ENCODE data around the gene SURF4. TPM values are rescaled to one million over a fixed set of nuclear protein-coding genes. Genes with fewer than 3 reads are reported as not detected.
A peak's percentile ranks its signal among the peaks of the same experiment; 100 is the strongest.

Gene SURF4
- total RNA-seq (10 to 100 TPM; 68.7 to 70.0 TPM), polyA plus RNA-seq (100 to 1,000 TPM; 107 to 146 (median 122) TPM), total RNA-seq (86.1 to 302 (median 183) reads per million in 6 experiments)

DNA sequence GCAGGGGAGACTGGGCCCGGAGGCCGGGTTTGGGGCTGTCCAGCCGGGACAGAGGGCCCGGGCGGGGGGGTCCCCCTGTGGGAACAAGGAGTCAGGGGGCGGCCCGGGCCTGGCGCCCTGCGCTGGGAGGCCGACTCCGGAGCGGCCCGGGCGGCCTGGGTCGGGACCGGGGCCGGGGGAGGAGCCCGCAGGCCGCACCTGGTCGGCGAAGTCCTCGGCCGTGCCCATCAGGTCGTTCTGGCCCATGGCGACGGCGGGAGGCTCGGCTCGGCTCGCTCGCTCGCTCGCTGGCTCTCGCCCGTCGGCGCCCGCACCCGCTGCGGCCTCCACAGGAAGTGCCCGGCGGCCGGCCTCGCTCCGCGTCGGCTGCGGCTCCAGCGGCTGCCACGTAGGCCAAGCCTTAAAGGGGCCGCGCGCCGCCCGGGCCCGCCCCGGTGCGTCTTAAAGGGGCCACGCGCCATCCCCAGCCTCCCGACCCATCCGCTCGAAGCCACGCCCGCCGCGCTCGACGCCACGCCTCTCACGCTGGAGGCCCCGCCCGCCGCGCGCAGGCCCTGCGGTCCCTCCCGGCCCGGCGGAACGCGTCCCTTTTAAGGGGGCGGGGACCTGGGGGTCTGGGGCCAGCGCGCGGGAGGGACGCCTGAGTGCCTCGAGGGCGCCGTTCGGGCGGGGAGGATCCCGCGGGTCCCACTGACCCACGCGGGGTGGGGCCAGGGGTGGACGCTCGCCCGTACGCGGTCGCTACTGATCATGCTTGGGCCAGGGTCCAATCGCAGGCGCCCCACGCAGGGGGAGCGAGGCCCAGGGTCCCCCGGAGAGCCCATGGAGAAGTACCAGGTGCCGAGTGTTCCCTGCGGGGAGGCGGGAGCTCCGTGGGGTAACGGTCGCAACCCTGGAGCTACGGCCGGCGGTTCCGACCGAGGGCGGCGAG, at the start of gene SURF4, which contains the start of gene STKLD1:
SURF4 (minus strand) TSS at position 337 of the 931 bp plus-strand sequence; CDS start at position 246, 91 bp downstream.
STKLD1 (plus strand) TSS at position 643 of the 931 bp plus-strand sequence; CDS start at position 751, 108 bp downstream.
- Mint-ChIP-seq H3K36me3 (peaks cover 0 to 11% (median 0%) of the 10 kb centered on the region in 3 donors), H3K9me3 (no peaks in the 10 kb centered on the region), H3K27ac (peak within 1 kb of the TSS; percentile 89 to 97 (median 94)), H3K27me3 (no peaks in the 10 kb centered on the region), H3K4me3 (peak within 1 kb of the TSS; percentile 87 to 98 (median 94)), H3K4me1 (peaks cover 20 to 42% (median 40%) of the 10 kb centered on the region in 4 donors)
- POLR2A ChIA-PET: interaction anchor here (1.0 to 9.6 kb wide), 8 partner anchors 9 to 41 kb away, joined by 3 to 143 read pairs (median 5); partner anchors contain the start of genes MED22, RPL7A, SURF1 and SURF2
- ATAC-seq (peak; percentile 83), DNase-seq (peak; percentile 86 to 94 (median 92))

- Mint-ChIP-seq H3K9me3 (no peaks in the 10 kb centered on the region), H3K27ac (peak overlapping the region in 1 of 10 donors; percentile 65), H3K4me1 (peaks cover 5 to 20% (median 14%) of the 10 kb centered on the region in 4 donors), H3K36me3 (no peaks in the 10 kb centered on the region), H3K27me3 (peaks cover 7 to 37% (median 11%) of the 10 kb centered on the region in 5 donors), H3K4me3 (peak overlapping the region in 1 of 10 donors; percentile 34)
- DNase-seq (no peak), ATAC-seq (no peak)
- POLR2A ChIA-PET: no interaction called here
Measured at GRCh38 chr9:133425049-133425632, 49.3 kb upstream of the SURF4 start.

DNA sequence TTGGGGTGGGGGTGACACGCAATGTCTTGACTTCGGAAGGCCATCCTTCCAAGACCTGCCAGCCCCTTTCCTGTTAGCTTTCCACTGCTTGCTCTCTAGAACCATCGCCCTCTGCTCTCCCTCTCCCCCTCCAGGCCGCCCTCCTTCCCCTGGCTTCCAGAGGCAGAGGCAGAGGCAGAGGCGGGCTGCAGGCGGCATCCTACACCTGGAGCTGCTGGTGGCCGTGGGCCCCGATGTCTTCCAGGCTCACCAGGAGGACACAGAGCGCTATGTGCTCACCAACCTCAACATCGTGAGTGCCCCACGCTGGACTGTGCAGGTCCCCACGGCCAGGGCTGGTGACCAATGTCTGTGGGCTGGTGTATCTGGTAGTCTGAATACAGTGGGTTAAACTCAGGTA, 48.3 kb upstream of the SURF4 start:
- no peak for ATAC-seq
- Mint-ChIP-seq H3K4me1 (peaks cover 8 to 21% (median 14%) of the 10 kb centered on the region in 4 donors), H3K9me3 (no peaks in the 10 kb centered on the region), H3K36me3 (no peaks in the 10 kb centered on the region), H3K4me3 (peak overlapping the region in 1 of 10 donors; percentile 20), H3K27me3 (peaks cover 4 to 37% (median 10%) of the 10 kb centered on the region in 5 donors), H3K27ac (no peak overlapping the region)
- POLR2A ChIA-PET: no interaction called here
- DNase-seq: no peak

DNA sequence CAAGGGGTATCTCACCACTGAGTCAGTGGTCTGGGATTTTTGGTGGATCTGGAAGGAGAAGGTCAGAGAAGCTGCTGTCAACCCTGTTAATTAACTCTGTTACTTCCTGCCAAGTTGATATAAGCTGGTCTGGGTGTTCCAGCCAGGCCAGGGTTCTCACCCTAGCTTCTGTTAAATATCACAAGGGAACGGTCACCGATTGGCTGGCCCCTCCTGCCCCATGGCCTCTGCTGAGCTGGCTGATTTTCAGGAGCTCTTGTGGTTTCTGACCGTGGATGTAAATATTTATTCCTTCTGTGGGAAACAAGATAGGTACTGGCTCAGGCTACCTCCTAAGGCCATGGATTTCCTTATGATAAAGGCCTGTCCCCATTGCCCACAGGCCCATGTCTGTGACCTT, 47.4 kb upstream of the SURF4 start:
- Mint-ChIP-seq H3K4me1 (peaks cover 15 to 27% (median 22%) of the 10 kb centered on the region in 4 donors), H3K4me3 (no peak overlapping the region), H3K27me3 (peaks cover 4 to 37% (median 10%) of the 10 kb centered on the region in 5 donors), H3K36me3 (no peaks in the 10 kb centered on the region), H3K27ac (peak overlapping the region in 1 of 10 donors; percentile 66), H3K9me3 (no peaks in the 10 kb centered on the region)
- DNase-seq: no peak
- no peak for ATAC-seq
- POLR2A ChIA-PET: interaction anchor here (0.5 kb wide), 1 partner anchor 77 kb away, joined by 3 read pairs; no protein-coding TSS in a partner anchor

DNA sequence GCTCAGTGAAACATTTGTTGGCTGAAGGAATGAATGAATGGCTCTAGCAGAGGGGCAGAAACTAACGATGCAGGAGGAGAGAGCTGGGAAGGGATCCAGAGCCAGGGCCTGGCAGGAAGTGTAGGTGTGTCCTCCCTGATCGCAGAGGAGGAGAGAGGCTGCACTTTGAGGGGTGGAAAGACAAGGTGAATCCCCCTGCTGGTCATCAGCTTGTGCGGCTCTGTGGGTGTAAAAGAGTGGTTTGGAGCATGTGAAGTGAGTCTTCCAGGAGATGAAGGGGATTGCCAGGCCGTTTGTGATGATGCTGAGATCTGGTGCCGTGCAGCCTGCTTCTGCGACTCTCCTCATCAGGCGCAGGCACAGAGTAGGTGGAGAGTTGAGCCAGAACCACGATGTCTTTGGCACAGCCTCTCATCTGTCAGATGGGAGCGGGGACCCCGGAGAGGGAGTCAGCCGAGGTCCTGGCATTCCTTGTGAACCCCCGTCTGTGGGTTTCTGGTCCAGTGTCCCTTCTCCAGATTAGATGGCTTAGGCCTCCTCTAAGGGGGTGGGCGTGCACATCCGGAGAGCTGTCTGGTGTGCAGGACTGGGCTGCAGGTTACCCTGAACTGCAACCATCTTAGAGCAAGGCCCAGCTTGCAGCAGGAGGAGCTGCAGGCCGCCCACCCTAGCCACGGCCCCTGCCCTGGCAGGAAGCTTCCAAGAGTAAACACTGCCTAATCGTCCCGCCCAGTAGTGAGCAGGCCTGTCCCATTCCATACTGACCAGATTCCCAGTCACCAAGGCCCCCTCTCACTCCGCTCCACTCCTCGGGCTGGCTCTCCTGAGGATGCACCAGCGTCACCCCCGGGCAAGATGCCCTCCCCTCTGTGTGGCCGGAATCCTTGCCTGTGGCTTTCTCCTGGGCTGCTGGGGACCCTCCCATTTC, 46.0 kb upstream of the SURF4 start, which contains the start of gene ADAMTS13:
ADAMTS13 (plus strand) TSS at position 753 of the 928 bp plus-strand sequence; CDS start at position 830, 77 bp downstream.
- DNase-seq (no peak), ATAC-seq (no peak)
- Mint-ChIP-seq H3K9me3 (no peaks in the 10 kb centered on the region), H3K4me3 (peak within 1 kb of the TSS in 2 of 10 donors; percentile 8 to 63), H3K4me1 (peaks cover 15 to 33% (median 26%) of the 10 kb centered on the region in 4 donors), H3K27me3 (peaks cover 2 to 27% (median 4%) of the 10 kb centered on the region in 5 donors), H3K27ac (peak within 1 kb of the TSS in 8 of 10 donors; percentile 26 to 81 (median 61)), H3K36me3 (no peaks in the 10 kb centered on the region)
- POLR2A ChIA-PET: no interaction called here

GRCh38 chr9:133420392-133420827, 44.5 kb upstream of the SURF4 start:
- peaks cover 0 to 12% (median 4%) of the 10 kb centered on the region in 5 donors for H3K27me3 Mint-ChIP-seq
- H3K36me3 Mint-ChIP-seq: peaks cover 0 to 3% (median 0%) of the 10 kb centered on the region in 3 donors
- peak overlapping the region in 2 of 10 donors; percentile 15 to 34 for H3K4me3 Mint-ChIP-seq
- peak overlapping the region in 6 of 10 donors; percentile 0 to 73 (median 54) for H3K27ac Mint-ChIP-seq
- peaks cover 18 to 47% (median 40%) of the 10 kb centered on the region in 4 donors for H3K4me1 Mint-ChIP-seq
- POLR2A ChIA-PET: interaction anchor here (0.6 kb wide), 1 partner anchor 39 kb away, joined by 3 read pairs; the partner anchor contains the start of gene CACFD1
- peak in 1 of 10 donors; percentile 6 for DNase-seq
- no peak for ATAC-seq
- H3K9me3 Mint-ChIP-seq: no peaks in the 10 kb centered on the region

GRCh38 chr9:133419005-133419404, 43.1 kb upstream of the SURF4 start:
- ATAC-seq (no peak), DNase-seq (no peak)
- Mint-ChIP-seq H3K27me3 (peaks cover 0 to 3% (median 0%) of the 10 kb centered on the region in 5 donors), H3K9me3 (no peaks in the 10 kb centered on the region), H3K27ac (peak overlapping the region; percentile 20 to 94 (median 90)), H3K36me3 (peaks cover 0 to 17% (median 0%) of the 10 kb centered on the region in 3 donors), H3K4me1 (peaks cover 25 to 61% (median 53%) of the 10 kb centered on the region in 4 donors), H3K4me3 (peak overlapping the region; percentile 60 to 93 (median 90))
- POLR2A ChIA-PET: interaction anchor here (0.9 to 1.4 kb wide), 4 partner anchors 19 to 90 kb away, joined by 3 read pairs; partner anchors contain the start of genes MED22, RPL7A and SLC2A6

DNA sequence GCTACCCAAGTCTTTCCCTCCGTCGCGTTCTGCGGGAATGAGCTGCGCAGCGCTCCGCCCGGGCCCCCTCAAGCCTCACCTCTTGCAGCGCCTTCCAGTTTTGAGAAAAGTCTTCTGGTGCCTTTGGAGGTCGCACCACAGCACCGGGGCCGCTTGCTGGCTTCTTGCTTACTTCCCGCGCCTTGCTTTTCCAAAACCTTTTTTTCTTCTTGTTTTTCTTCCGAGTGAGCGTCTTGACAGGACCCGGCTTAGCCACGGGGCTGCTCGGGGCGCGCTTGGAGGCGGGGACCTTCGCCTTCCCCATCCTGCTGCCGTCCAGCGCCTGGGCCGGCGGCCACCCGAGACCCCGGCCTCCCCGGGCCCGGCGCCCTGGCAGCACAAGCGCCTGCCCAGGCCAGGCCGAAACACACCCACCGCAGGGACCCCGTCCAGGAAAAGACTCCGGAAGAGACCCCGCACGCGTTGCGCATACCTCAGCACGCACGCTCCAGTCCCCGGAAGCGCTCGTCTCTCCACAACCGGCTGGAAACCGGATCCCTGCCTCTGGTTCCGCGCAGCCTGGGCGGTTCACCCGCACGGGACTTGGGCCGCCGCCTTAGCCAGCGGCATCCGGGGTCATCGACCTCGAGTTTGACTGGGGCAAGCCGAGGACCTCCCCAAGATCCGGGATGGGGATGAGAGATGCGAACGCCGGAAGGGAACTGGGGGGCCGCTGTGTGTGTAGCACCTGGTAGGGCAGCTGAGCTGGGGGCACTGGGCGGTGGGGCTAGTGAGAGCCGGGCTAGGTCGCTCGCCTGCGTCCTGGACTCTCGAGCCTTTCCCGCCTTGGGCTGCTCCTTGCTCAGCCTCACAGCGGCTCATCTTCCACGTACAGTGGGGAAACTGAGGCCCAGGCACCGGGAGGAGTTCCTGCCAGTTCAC, 41.9 kb upstream of the SURF4 start, which contains the start of gene REXO4:
REXO4 (minus strand) TSS at position 470 of the 921 bp plus-strand sequence; CDS start at position 304, 166 bp downstream.
- peaks cover 0 to 28% (median 2%) of the 10 kb centered on the region in 3 donors for H3K36me3 Mint-ChIP-seq
- H3K4me1 Mint-ChIP-seq: peaks cover 25 to 66% (median 59%) of the 10 kb centered on the region in 4 donors
- peak; percentile 86 to 90 for ATAC-seq
- H3K27me3 Mint-ChIP-seq: peaks cover 0 to under 1% (median 0%) of the 10 kb centered on the region in 5 donors
- POLR2A ChIA-PET: interaction anchor here (0.7 to 3.2 kb wide), 9 partner anchors 16 to 92 kb away, joined by 3 to 7 read pairs (median 3); partner anchors contain the start of genes MED22, RPL7A and SLC2A6
- H3K4me3 Mint-ChIP-seq: peak within 1 kb of the TSS; percentile 87 to 93 (median 90)
- peak; percentile 65 to 92 (median 83) for DNase-seq
- no peaks in the 10 kb centered on the region for H3K9me3 Mint-ChIP-seq
- H3K27ac Mint-ChIP-seq: peak within 1 kb of the TSS; percentile 83 to 96 (median 93)

DNA sequence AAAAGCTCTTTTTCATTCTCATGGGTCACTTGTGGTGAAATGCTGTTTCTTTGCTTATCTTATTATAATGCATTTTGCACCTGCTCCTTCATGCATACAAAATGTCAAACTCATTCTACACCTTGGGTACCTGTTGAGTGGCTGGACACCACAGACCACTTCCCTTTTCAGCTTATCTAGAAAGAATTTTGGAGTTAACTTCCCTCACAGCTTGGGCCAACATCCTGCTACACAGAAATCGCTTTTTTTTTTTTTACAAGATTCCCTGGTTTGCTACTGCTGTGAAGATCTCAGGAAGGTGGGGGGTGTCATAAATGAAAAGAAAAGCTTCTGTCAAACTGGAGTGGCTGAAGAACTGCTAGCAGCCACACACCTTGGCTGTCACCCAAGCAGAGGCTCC, 39.3 kb upstream of the SURF4 start:
- Mint-ChIP-seq H3K9me3 (no peaks in the 10 kb centered on the region), H3K27ac (peak overlapping the region in 4 of 10 donors; percentile 41 to 94 (median 56)), H3K36me3 (peaks cover 0 to 53% (median 6%) of the 10 kb centered on the region in 3 donors), H3K4me1 (peaks cover 22 to 60% (median 50%) of the 10 kb centered on the region in 4 donors), H3K27me3 (no peaks in the 10 kb centered on the region), H3K4me3 (peak overlapping the region in 6 of 10 donors; percentile 23 to 92 (median 30))
- no peak for DNase-seq
- ATAC-seq: no peak
- POLR2A ChIA-PET: interaction anchor here (0.8 to 3.2 kb wide), 2 partner anchors 12 to 94 kb away, joined by 3 to 7 read pairs; no protein-coding TSS in a partner anchor

GRCh38 chr9:133408042-133408441, 32.2 kb upstream of the SURF4 start:
- DNase-seq (no peak), ATAC-seq (no peak)
- Mint-ChIP-seq H3K27ac (no peak overlapping the region), H3K36me3 (peaks cover 0 to 77% (median 17%) of the 10 kb centered on the region in 3 donors), H3K4me1 (peaks cover 6 to 11% (median 10%) of the 10 kb centered on the region in 4 donors), H3K9me3 (no peaks in the 10 kb centered on the region), H3K27me3 (no peaks in the 10 kb centered on the region), H3K4me3 (no peak overlapping the region)
- POLR2A ChIA-PET: no interaction called here
